MCF 10A (cell line): Measurements from ENCODE around the gene SREK1. TPM values are rescaled to one million over a fixed set of nuclear protein-coding genes. Genes with fewer than 3 reads are reported as not detected.
"Not testable (repeated sequence)": the region's sequence is repeated elsewhere in the genome, so short reads cannot be mapped to it uniquely, and the experiment has no call there.

Experiments used
- BruUV-seq: library from RNA; stranded (reverse); fragments of 400-500 nt; replicated peaks from 2 replicates; lab custom pipeline; 2021; lab: Mats Ljungman, UMichigan
- CTCF ChIA-PET: fragments of 300-600 bp; sonication (Branson Sonifier 250); formaldehyde crosslinking; extraction: SDS; loops from one replicate; lab custom pipeline; 2021; ENCODE audit warnings: antibody characterized with exemption, inconsistent platforms; lab: Yijun Ruan, JAX
- POLR2A ChIA-PET: fragments of 300-600, 350-650 bp; sonication (Branson Sonifier 250); formaldehyde crosslinking; extraction: SDS; loops from one replicate; lab custom pipeline; 2020; ENCODE audit warnings: antibody characterized with exemption, inconsistent platforms; lab: Yijun Ruan, JAX
- DNase-seq: peaks from one replicate; pipeline ENCODE4 v3.0.0-alpha.2; 2018; ENCODE audit not compliant: unreplicated experiment
- H3K27ac Mint-ChIP-seq: one replicate; pipeline ENCODE4 v1.8.0; 2022; ENCODE audit warnings: mild to moderate bottlenecking, low read depth, mixed read lengths; ENCODE audit not compliant: unreplicated experiment
- H3K27me3 Mint-ChIP-seq: one replicate; pipeline ENCODE4 v1.8.0; 2022; ENCODE audit warnings: mixed read lengths; ENCODE audit not compliant: insufficient read depth, unreplicated experiment
- H3K36me3 Mint-ChIP-seq: one replicate; pipeline ENCODE4 v1.8.0; 2022; ENCODE audit warnings: mild to moderate bottlenecking, moderate library complexity, mixed read lengths; ENCODE audit not compliant: insufficient read depth, unreplicated experiment
- H3K4me1 Mint-ChIP-seq: one replicate; pipeline ENCODE4 v1.8.0; 2022; ENCODE audit warnings: mixed read lengths; ENCODE audit not compliant: insufficient read depth, unreplicated experiment
- H3K4me3 Mint-ChIP-seq: one replicate; pipeline ENCODE4 v1.8.0; 2022; ENCODE audit warnings: mild to moderate bottlenecking, moderate library complexity, mixed read lengths; ENCODE audit not compliant: unreplicated experiment
- H3K9me3 Mint-ChIP-seq: one replicate; pipeline ENCODE4 v1.8.0; 2022; ENCODE audit warnings: mixed read lengths; ENCODE audit not compliant: unreplicated experiment
- intact Hi-C: fragments of 100-400 bp; cut with micrococcal nuclease; formaldehyde crosslinking; loops from 2 replicates; pipeline ENCODE4 v1.14.1; 2022
- total RNA-seq: library from RNA; stranded (reverse); gene quantifications from 2 replicates; pipeline ENCODE4 v1.2.3, GENCODE V29; 2022
- TF ChIP-seq, protein P1 (sequence below): fragments of 200-600 bp; IDR thresholded peaks from one replicate; pipeline ENCODE4 v1.8.0; 2022; ENCODE audit warnings: antibody characterized with exemption, mild to moderate bottlenecking; ENCODE audit not compliant: unreplicated experiment

The SREK1 gene
- total RNA-seq, 1 experiment from 2014 or later = 102 TPM

GRCh38 chr5:66209350-66209749 lies 65.2 kb downstream of the SREK1 start:
- peak overlapping the region; percentile 24 for H3K4me3 Mint-ChIP-seq
- H3K4me1 Mint-ChIP-seq = peaks cover 23% of the 10 kb centered on the region
- TF ChIP-seq, protein P1, sequence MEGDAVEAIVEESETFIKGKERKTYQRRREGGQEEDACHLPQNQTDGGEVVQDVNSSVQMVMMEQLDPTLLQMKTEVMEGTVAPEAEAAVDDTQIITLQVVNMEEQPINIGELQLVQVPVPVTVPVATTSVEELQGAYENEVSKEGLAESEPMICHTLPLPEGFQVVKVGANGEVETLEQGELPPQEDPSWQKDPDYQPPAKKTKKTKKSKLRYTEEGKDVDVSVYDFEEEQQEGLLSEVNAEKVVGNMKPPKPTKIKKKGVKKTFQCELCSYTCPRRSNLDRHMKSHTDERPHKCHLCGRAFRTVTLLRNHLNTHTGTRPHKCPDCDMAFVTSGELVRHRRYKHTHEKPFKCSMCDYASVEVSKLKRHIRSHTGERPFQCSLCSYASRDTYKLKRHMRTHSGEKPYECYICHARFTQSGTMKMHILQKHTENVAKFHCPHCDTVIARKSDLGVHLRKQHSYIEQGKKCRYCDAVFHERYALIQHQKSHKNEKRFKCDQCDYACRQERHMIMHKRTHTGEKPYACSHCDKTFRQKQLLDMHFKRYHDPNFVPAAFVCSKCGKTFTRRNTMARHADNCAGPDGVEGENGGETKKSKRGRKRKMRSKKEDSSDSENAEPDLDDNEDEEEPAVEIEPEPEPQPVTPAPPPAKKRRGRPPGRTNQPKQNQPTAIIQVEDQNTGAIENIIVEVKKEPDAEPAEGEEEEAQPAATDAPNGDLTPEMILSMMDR = peak; percentile 12
- DNase-seq = peak; percentile 82
- CTCF ChIA-PET = interaction anchor here (1.0 to 1.6 kb wide), 5 partner anchors 30 to 40 kb away, joined by 3 to 5 read pairs (median 3); no protein-coding TSS in a partner anchor
- peak overlapping the region; percentile 74 for H3K27ac Mint-ChIP-seq
- no peaks in the 10 kb centered on the region for H3K9me3 Mint-ChIP-seq
- intact Hi-C loops = loop anchor here (2.0 kb wide), 1 partner anchor 35 kb away; no protein-coding TSS in a partner anchor
- POLR2A ChIA-PET = interaction anchor here (0.7 to 2.0 kb wide), 4 partner anchors 12 to 163 kb away, joined by 3 to 4 read pairs (median 4); no protein-coding TSS in a partner anchor
- H3K27me3 Mint-ChIP-seq = no peaks in the 10 kb centered on the region
- no TSS peak for BruUV-seq
- H3K36me3 Mint-ChIP-seq = no peaks in the 10 kb centered on the region

- Mint-ChIP-seq H3K36me3 (no peaks in the 10 kb centered on the region), H3K4me1 (peaks cover 23% of the 10 kb centered on the region), H3K4me3 (no peak overlapping the region), H3K27ac (peak overlapping the region; percentile 74), H3K9me3 (no peaks in the 10 kb centered on the region), H3K27me3 (no peaks in the 10 kb centered on the region)
- ChIA-PET POLR2A (interaction anchor here (0.7 to 2.0 kb wide), 4 partner anchors 11 to 164 kb away, joined by 3 to 4 read pairs (median 4); no protein-coding TSS in a partner anchor), CTCF (interaction anchor here (1.0 to 1.6 kb wide), 4 partner anchors 30 to 41 kb away, joined by 3 to 5 read pairs (median 4); no protein-coding TSS in a partner anchor)
- BruUV-seq = no TSS peak
- TF ChIP-seq, protein P1 = no peak
- DNase-seq = no peak
- intact Hi-C loops = loop anchor here (2.0 kb wide), 1 partner anchor 35 kb away; no protein-coding TSS in a partner anchor
These were observed 65.7 kb downstream of the SREK1 start for GRCh38 chr5:66209794-66210193.

DNA sequence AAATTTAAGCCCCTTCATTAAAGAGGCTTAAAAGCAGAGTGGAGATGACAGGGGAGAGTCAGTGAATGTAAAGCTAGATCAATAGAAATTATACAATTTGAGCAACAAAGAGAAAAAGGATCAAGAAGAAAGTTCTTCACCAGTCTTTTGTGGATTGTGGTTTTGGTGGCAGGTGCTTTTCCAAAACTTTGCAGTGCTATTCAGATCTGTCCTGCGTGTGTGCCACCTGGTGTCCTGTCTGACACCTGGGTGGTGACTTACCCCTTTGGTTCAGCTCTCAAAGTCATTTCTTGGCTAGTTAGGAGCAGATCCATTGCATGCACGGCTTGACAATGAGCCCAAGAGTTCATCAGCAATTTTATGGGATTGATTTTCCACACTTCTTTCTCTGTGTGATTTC lies 69.4 kb downstream of the SREK1 start:
- ChIA-PET POLR2A (no interaction called here), CTCF (no interaction called here)
- Mint-ChIP-seq H3K36me3 (no peaks in the 10 kb centered on the region), H3K27ac (no peak overlapping the region), H3K9me3 (no peaks in the 10 kb centered on the region), H3K27me3 (no peaks in the 10 kb centered on the region), H3K4me1 (peaks cover 15% of the 10 kb centered on the region), H3K4me3 (no peak overlapping the region)
- intact Hi-C loops = no loop called here
- TF ChIP-seq, protein P1 = no peak
- no TSS peak for BruUV-seq
- DNase-seq = no peak

GRCh38 chr5:66222455-66222854 lies 78.4 kb downstream of the SREK1 start:
- Mint-ChIP-seq H3K36me3 (no peaks in the 10 kb centered on the region), H3K27ac (no peak overlapping the region), H3K4me1 (no peaks in the 10 kb centered on the region), H3K9me3 (peaks cover 8% of the 10 kb centered on the region), H3K27me3 (no peaks in the 10 kb centered on the region), H3K4me3 (no peak overlapping the region)
- TF ChIP-seq, protein P1 = no peak
- POLR2A ChIA-PET = no interaction called here
- CTCF ChIA-PET = interaction anchor here (0.6 kb wide), 1 partner anchor 17 kb away, joined by 3 read pairs; no protein-coding TSS in a partner anchor
- BruUV-seq = no TSS peak
- intact Hi-C loops = loop anchor here (5.0 kb wide), 1 partner anchor 50 kb away; no protein-coding TSS in a partner anchor
- DNase-seq = no peak

GRCh38 chr5:66222896-66223295 lies 78.8 kb downstream of the SREK1 start:
- H3K27ac Mint-ChIP-seq, H3K9me3 Mint-ChIP-seq, POLR2A ChIA-PET, DNase-seq, H3K4me1 Mint-ChIP-seq, H3K27me3 Mint-ChIP-seq, CTCF ChIA-PET, H3K36me3 Mint-ChIP-seq, BruUV-seq, H3K4me3 Mint-ChIP-seq: not testable (repeated sequence)
- intact Hi-C loops = loop anchor here (5.0 kb wide), 1 partner anchor 51 kb away; no protein-coding TSS in a partner anchor
